Measurements from ENCODE around the gene SYT8.

SYT8 gene

GRCh38 chr11:1864831-1865665, 30.3 kb downstream of the SYT8 start:
- H3K36me3 ChIP-seq (ENCODE audit: control insufficient read depth in 1 of 2, insufficient read depth in 2 of 2, low read length in 2 of 2): no peaks in the 10 kb centered on the region
- H3K27ac ChIP-seq (ENCODE audit: low read depth, low read length): no peak overlapping the region
- no peak overlapping the region for H3K23ac ChIP-seq (ENCODE audit: low read length)
- H2BK12ac ChIP-seq (ENCODE audit: low read length): peak overlapping the region; percentile 15
- H2AK5ac ChIP-seq (ENCODE audit: low read length): peak overlapping the region; percentile 5
- no CpG with 5 or more reads among the region's 30 CpGs for WGBS (ENCODE audit: extremely low coverage, insufficient coverage, insufficient read length)
- H3K4me3 ChIP-seq (ENCODE audit: low read depth, low read length): no peak overlapping the region
- no peak overlapping the region for H2BK5ac ChIP-seq (ENCODE audit: low read depth, low read length, poor library complexity)
- no peak overlapping the region for H3K14ac ChIP-seq (ENCODE audit: low read length)
- H3K9ac ChIP-seq (ENCODE audit: low read length): no peak overlapping the region
- H3K9me3 ChIP-seq (ENCODE audit: insufficient read depth, low read depth, low read length): peaks cover 2% of the 10 kb centered on the region
- H3K4me2 ChIP-seq (ENCODE audit: low read length): no peak overlapping the region
- no peak overlapping the region for H4K12ac ChIP-seq (ENCODE audit: low read depth, low read length)
- H3K4ac ChIP-seq (ENCODE audit: low read depth, low read length): no peak overlapping the region
- no peak overlapping the region for H4K8ac ChIP-seq (ENCODE audit: low read depth, low read length)
- no peak for DNase-seq
- H2BK120ac ChIP-seq (ENCODE audit: insufficient read depth, low read length, poor library complexity): no peak overlapping the region
- H2AFZ ChIP-seq (ENCODE audit: insufficient read depth, low read length, poor library complexity): no peak overlapping the region
- no peak overlapping the region for H4K91ac ChIP-seq (ENCODE audit: low read depth, low read length)
- peaks cover 13 to 14% of the 10 kb centered on the region in 2 experiments for H3K4me1 ChIP-seq (ENCODE audit: control insufficient read depth in 1 of 2, insufficient read depth in 2 of 2, low read length in 2 of 2)
- no peak overlapping the region for H3K18ac ChIP-seq (ENCODE audit: low read length)
- no peaks in the 10 kb centered on the region for H3K27me3 ChIP-seq (ENCODE audit: insufficient read depth, low read length)
- H3K79me2 ChIP-seq (ENCODE audit: control insufficient read depth, insufficient read depth, low read length, poor library complexity): no peaks in the 10 kb centered on the region
- peaks cover 3% of the 10 kb centered on the region for H3K79me1 ChIP-seq (ENCODE audit: low read length)

- H4K91ac ChIP-seq (ENCODE audit: low read depth, low read length): no peak overlapping the region
- no peak overlapping the region for H3K4me3 ChIP-seq (ENCODE audit: low read depth, low read length)
- no peak overlapping the region for H2BK5ac ChIP-seq (ENCODE audit: low read depth, low read length, poor library complexity)
- DNase-seq: no peak
- H4K12ac ChIP-seq (ENCODE audit: low read depth, low read length): no peak overlapping the region
- peaks cover 13 to 14% of the 10 kb centered on the region in 2 experiments for H3K4me1 ChIP-seq (ENCODE audit: control insufficient read depth in 1 of 2, insufficient read depth in 2 of 2, low read length in 2 of 2)
- H3K23ac ChIP-seq (ENCODE audit: low read length): no peak overlapping the region
- no peak overlapping the region for H3K18ac ChIP-seq (ENCODE audit: low read length)
- no peak overlapping the region for H3K9ac ChIP-seq (ENCODE audit: low read length)
- no peak overlapping the region for H3K4me2 ChIP-seq (ENCODE audit: low read length)
- no peak overlapping the region for H4K8ac ChIP-seq (ENCODE audit: low read depth, low read length)
- H2BK12ac ChIP-seq (ENCODE audit: low read length): no peak overlapping the region
- no peak overlapping the region for H3K14ac ChIP-seq (ENCODE audit: low read length)
- H2BK120ac ChIP-seq (ENCODE audit: insufficient read depth, low read length, poor library complexity): no peak overlapping the region
- no peak overlapping the region for H2AFZ ChIP-seq (ENCODE audit: insufficient read depth, low read length, poor library complexity)
- H2AK5ac ChIP-seq (ENCODE audit: low read length): no peak overlapping the region
- no peak overlapping the region for H3K27ac ChIP-seq (ENCODE audit: low read depth, low read length)
- no peaks in the 10 kb centered on the region for H3K36me3 ChIP-seq (ENCODE audit: control insufficient read depth in 1 of 2, insufficient read depth in 2 of 2, low read length in 2 of 2)
- no peaks in the 10 kb centered on the region for H3K27me3 ChIP-seq (ENCODE audit: insufficient read depth, low read length)
- H3K79me2 ChIP-seq (ENCODE audit: control insufficient read depth, insufficient read depth, low read length, poor library complexity): no peaks in the 10 kb centered on the region
- WGBS (ENCODE audit: extremely low coverage, insufficient coverage, insufficient read length): no CpG with 5 or more reads among the region's 8 CpGs
- H3K9me3 ChIP-seq (ENCODE audit: insufficient read depth, low read depth, low read length): peaks cover 2% of the 10 kb centered on the region
- no peak overlapping the region for H3K4ac ChIP-seq (ENCODE audit: low read depth, low read length)
- H3K79me1 ChIP-seq (ENCODE audit: low read length): peaks cover 3% of the 10 kb centered on the region
Observed at GRCh38 chr11:1866226-1866625, 31.4 kb downstream of the SYT8 start.

- H3K4me1 ChIP-seq (ENCODE audit: control insufficient read depth in 1 of 2, insufficient read depth in 2 of 2, low read length in 2 of 2): peaks cover 13 to 14% of the 10 kb centered on the region in 2 experiments
- DNase-seq: no peak
- H3K36me3 ChIP-seq (ENCODE audit: control insufficient read depth in 1 of 2, insufficient read depth in 2 of 2, low read length in 2 of 2): no peaks in the 10 kb centered on the region
- peaks cover 3% of the 10 kb centered on the region for H3K79me1 ChIP-seq (ENCODE audit: low read length)
- H3K9ac ChIP-seq (ENCODE audit: low read length): no peak overlapping the region
- H2BK5ac ChIP-seq (ENCODE audit: low read depth, low read length, poor library complexity): no peak overlapping the region
- H2BK12ac ChIP-seq (ENCODE audit: low read length): no peak overlapping the region
- H3K4me2 ChIP-seq (ENCODE audit: low read length): no peak overlapping the region
- no peak overlapping the region for H3K4ac ChIP-seq (ENCODE audit: low read depth, low read length)
- H2BK120ac ChIP-seq (ENCODE audit: insufficient read depth, low read length, poor library complexity): no peak overlapping the region
- no peak overlapping the region for H3K27ac ChIP-seq (ENCODE audit: low read depth, low read length)
- no CpG with 5 or more reads among the region's 15 CpGs for WGBS (ENCODE audit: extremely low coverage, insufficient coverage, insufficient read length)
- no peak overlapping the region for H4K8ac ChIP-seq (ENCODE audit: low read depth, low read length)
- peaks cover 2% of the 10 kb centered on the region for H3K9me3 ChIP-seq (ENCODE audit: insufficient read depth, low read depth, low read length)
- H2AK5ac ChIP-seq (ENCODE audit: low read length): no peak overlapping the region
- H3K4me3 ChIP-seq (ENCODE audit: low read depth, low read length): no peak overlapping the region
- no peak overlapping the region for H3K23ac ChIP-seq (ENCODE audit: low read length)
- no peak overlapping the region for H4K91ac ChIP-seq (ENCODE audit: low read depth, low read length)
- no peaks in the 10 kb centered on the region for H3K27me3 ChIP-seq (ENCODE audit: insufficient read depth, low read length)
- H3K18ac ChIP-seq (ENCODE audit: low read length): no peak overlapping the region
- H2AFZ ChIP-seq (ENCODE audit: insufficient read depth, low read length, poor library complexity): no peak overlapping the region
- H3K79me2 ChIP-seq (ENCODE audit: control insufficient read depth, insufficient read depth, low read length, poor library complexity): no peaks in the 10 kb centered on the region
- no peak overlapping the region for H3K14ac ChIP-seq (ENCODE audit: low read length)
- no peak overlapping the region for H4K12ac ChIP-seq (ENCODE audit: low read depth, low read length)
Observed at GRCh38 chr11:1866776-1867175, 32.0 kb downstream of the SYT8 start.

GRCh38 chr11:1867381-1867780, 32.6 kb downstream of the SYT8 start:
- Histone ChIP-seq H2BK120ac (ENCODE audit: insufficient read depth, low read length, poor library complexity) (no peak overlapping the region), H3K79me1 (ENCODE audit: low read length) (peaks cover 3% of the 10 kb centered on the region), H3K23ac (ENCODE audit: low read length) (no peak overlapping the region), H3K79me2 (ENCODE audit: control insufficient read depth, insufficient read depth, low read length, poor library complexity) (no peaks in the 10 kb centered on the region), H3K4me2 (ENCODE audit: low read length) (no peak overlapping the region), H3K27ac (ENCODE audit: low read depth, low read length) (no peak overlapping the region), H4K12ac (ENCODE audit: low read depth, low read length) (no peak overlapping the region), H3K27me3 (ENCODE audit: insufficient read depth, low read length) (no peaks in the 10 kb centered on the region), H3K9me3 (ENCODE audit: insufficient read depth, low read depth, low read length) (peaks cover 2% of the 10 kb centered on the region), H2AK5ac (ENCODE audit: low read length) (no peak overlapping the region), H2AFZ (ENCODE audit: insufficient read depth, low read length, poor library complexity) (no peak overlapping the region), H3K36me3 (ENCODE audit: control insufficient read depth in 1 of 2, insufficient read depth in 2 of 2, low read length in 2 of 2) (no peaks in the 10 kb centered on the region), H3K4me3 (ENCODE audit: low read depth, low read length) (no peak overlapping the region), H3K4ac (ENCODE audit: low read depth, low read length) (no peak overlapping the region), H3K9ac (ENCODE audit: low read length) (no peak overlapping the region), H4K91ac (ENCODE audit: low read depth, low read length) (no peak overlapping the region), H3K14ac (ENCODE audit: low read length) (no peak overlapping the region), H4K8ac (ENCODE audit: low read depth, low read length) (no peak overlapping the region), H3K4me1 (ENCODE audit: control insufficient read depth in 1 of 2, insufficient read depth in 2 of 2, low read length in 2 of 2) (peaks cover 13 to 14% of the 10 kb centered on the region in 2 experiments), H2BK12ac (ENCODE audit: low read length) (no peak overlapping the region), H2BK5ac (ENCODE audit: low read depth, low read length, poor library complexity) (no peak overlapping the region), H3K18ac (ENCODE audit: low read length) (no peak overlapping the region)
- WGBS (ENCODE audit: extremely low coverage, insufficient coverage, insufficient read length): no CpG with 5 or more reads among the region's 8 CpGs
- no peak for DNase-seq
